K562 (cell line): Measurements from ENCODE around the gene CCDC117. TPM values are rescaled to one million over a fixed set of nuclear protein-coding genes. Genes with fewer than 3 reads are reported as not detected.

Experiments used
- CBX1 ChIP-seq: sonication (generic); IDR thresholded peaks from 2 replicates; pipeline ENCODE4 v1.6.1; 2016; ENCODE audit warnings: antibody characterized with exemption, low read depth, mild to moderate bottlenecking
- CC2D1A ChIP-seq: fragments of 450-650 bp; IDR thresholded peaks from 2 replicates; pipeline ENCODE4 v1.6.1; 2017; ENCODE audit warnings: mild to moderate bottlenecking
- EGR1 ChIP-seq: fragments of 450-650 bp; conservative IDR thresholded peaks from 2 replicates; pipeline ENCODE4 v1.6.1; 2017; ENCODE audit warnings: mild to moderate bottlenecking
- EHMT2 ChIP-seq: fragments of 450-650 bp; IDR thresholded peaks from 2 replicates; pipeline ENCODE4 v1.6.1; 2018; ENCODE audit warnings: antibody characterized with exemption
- FOXA3 ChIP-seq, 2 experiments: fragments of 450-650 bp in 1 of 2; sonication (generic) in 1 of 2; formaldehyde crosslinking; IDR thresholded peaks in 1 of 2; conservative IDR thresholded peaks in 1 of 2; 2 replicates each; pipeline versions ENCODE4 v1.4.0 to v1.8.0; 2020 to 2022; ENCODE audit warnings: mild to moderate bottlenecking in 2 of 2, missing genetic modification reagents in 1 of 2
- KAT2B ChIP-seq: IDR thresholded peaks from one replicate; pipeline ENCODE4 v1.6.1; 2012; ENCODE audit warnings: low read depth, mild to moderate bottlenecking, control low read depth, inconsistent platforms, low read length, moderate library complexity
- MAFK ChIP-seq: IDR thresholded peaks from 2 replicates; pipeline ENCODE4 v1.6.1; 2011; ENCODE audit warnings: low read length, improper control_type of control experiment
- PHB2 ChIP-seq: fragments of 450-650 bp; IDR thresholded peaks from 2 replicates; pipeline ENCODE4 v1.6.1; 2017; ENCODE audit warnings: low read depth
- POLR2AphosphoS5 ChIP-seq: IDR thresholded peaks from 2 replicates; pipeline ENCODE4 v1.6.1; 2011; ENCODE audit warnings: mild to moderate bottlenecking, low read depth, low read length, moderate library complexity; ENCODE audit not compliant: control insufficient read depth, insufficient read depth
- PTTG1 ChIP-seq: fragments of 450-650 bp; IDR thresholded peaks from 2 replicates; pipeline ENCODE4 v1.6.1; 2016; ENCODE audit warnings: low read depth, mild to moderate bottlenecking, missing genetic modification characterization, missing compliant biosample characterization
- TGIF2 ChIP-seq: sonication (generic); formaldehyde crosslinking; IDR thresholded peaks from 2 replicates; pipeline ENCODE4 v1.8.1; 2022; ENCODE audit warnings: mild to moderate bottlenecking, missing genetic modification reagents, moderate library complexity
- ZBTB7A ChIP-seq: IDR thresholded peaks from 2 replicates; pipeline ENCODE4 v1.6.1; 2011; ENCODE audit warnings: low read depth, mild to moderate bottlenecking, low read length, moderate library complexity, borderline replicate concordance; ENCODE audit not compliant: control insufficient read depth
- ZFPM2 ChIP-seq: fragments of 250-450 bp; sonication (Bioruptor Pico); IDR thresholded peaks from 2 replicates; pipeline ENCODE4 v1.5.1; 2022; ENCODE audit warnings: mild to moderate bottlenecking
- ZNF445 ChIP-seq: fragments of 250-450 bp; sonication (Bioruptor Pico); IDR thresholded peaks from 2 replicates; pipeline ENCODE4 v1.4.0; 2020; ENCODE audit warnings: low read depth, mild to moderate bottlenecking, moderate library complexity
- ZNF561 ChIP-seq: fragments of 450-650 bp; formaldehyde crosslinking; conservative IDR thresholded peaks from 2 replicates; pipeline ENCODE4 v1.4.0; 2020; ENCODE audit warnings: mild to moderate bottlenecking, moderate library complexity
- polyA plus RNA-seq, 8 experiments: library from polyadenylated mRNA; depleted of rRNA in 4 of 8; stranded (reverse) in 5 of 8; unstranded in 3 of 8; fragments of >200 nt; fragmentation: Nextera tagmentation in 2 of 8; fragmentation: Illumina TruSeq in 1 of 8; extraction: Ambion mirVana in 2 of 8; extraction: Trizol in 1 of 8; gene quantifications; 2 replicates each; pipeline versions ENCODE4 v1.2.1 to v1.2.3, GENCODE V29; 2011 to 2014; ENCODE audit warnings: inconsistent platforms in 1 of 8, missing spikeins in 1 of 8
- total RNA-seq, 7 experiments: library from RNA; depleted of rRNA in 6 of 7; stranded (reverse); fragments of >200 nt in 6 of 7; fragmentation: Illumina TruSeq in 2 of 7; extraction: Trizol in 2 of 7; gene quantifications; 2 replicates each; pipeline versions ENCODE4 v1.2.1 to v1.2.3, GENCODE V29; 2011 to 2021; ENCODE audit warnings: low replicate concordance in 1 of 7
- TF ChIP-seq, protein P1 (sequence below), 2 experiments: fragments of 450-650 bp in 1 of 2; sonication (generic) in 1 of 2; formaldehyde crosslinking; conservative IDR thresholded peaks; 2 replicates each; pipeline versions ENCODE4 v1.4.0 to v1.8.1; 2020 to 2022; ENCODE audit warnings: mild to moderate bottlenecking in 1 of 2, missing genetic modification reagents in 1 of 2
- TF ChIP-seq, protein P2 (sequence below), 3 experiments: IDR thresholded peaks in 2 of 3; conservative IDR thresholded peaks in 1 of 3; 2 replicates each; pipeline ENCODE4 v1.5.1; 2011 to 2012; ENCODE audit warnings: low read length in 3 of 3, mild to moderate bottlenecking in 3 of 3, control low read depth in 2 of 3, improper control_type of control experiment in 1 of 3, inconsistent platforms in 1 of 3, low read depth in 1 of 3, mixed read lengths in 1 of 3, moderate library complexity in 1 of 3; ENCODE audit not compliant: insufficient read depth in 2 of 3
- TF ChIP-seq, protein P3 (sequence below): fragments of 250-450 bp; sonication (Bioruptor Pico); IDR thresholded peaks from 2 replicates; pipeline ENCODE4 v1.4.0; 2020; ENCODE audit warnings: mild to moderate bottlenecking, moderate library complexity
- TF ChIP-seq, protein P4 (sequence below): fragments of 250-450 bp; sonication (Bioruptor Pico); IDR thresholded peaks from 2 replicates; pipeline ENCODE4 v1.4.0; 2020; ENCODE audit warnings: mild to moderate bottlenecking, moderate library complexity, borderline replicate concordance

The CCDC117 gene
- total and polyA plus RNA-seq, 9 of the 15 experiments (the other 6 are each of a cell fraction or from before 2014, with no cell fraction given): 5.7 to 23.3 (median 15.8) TPM

DNA sequence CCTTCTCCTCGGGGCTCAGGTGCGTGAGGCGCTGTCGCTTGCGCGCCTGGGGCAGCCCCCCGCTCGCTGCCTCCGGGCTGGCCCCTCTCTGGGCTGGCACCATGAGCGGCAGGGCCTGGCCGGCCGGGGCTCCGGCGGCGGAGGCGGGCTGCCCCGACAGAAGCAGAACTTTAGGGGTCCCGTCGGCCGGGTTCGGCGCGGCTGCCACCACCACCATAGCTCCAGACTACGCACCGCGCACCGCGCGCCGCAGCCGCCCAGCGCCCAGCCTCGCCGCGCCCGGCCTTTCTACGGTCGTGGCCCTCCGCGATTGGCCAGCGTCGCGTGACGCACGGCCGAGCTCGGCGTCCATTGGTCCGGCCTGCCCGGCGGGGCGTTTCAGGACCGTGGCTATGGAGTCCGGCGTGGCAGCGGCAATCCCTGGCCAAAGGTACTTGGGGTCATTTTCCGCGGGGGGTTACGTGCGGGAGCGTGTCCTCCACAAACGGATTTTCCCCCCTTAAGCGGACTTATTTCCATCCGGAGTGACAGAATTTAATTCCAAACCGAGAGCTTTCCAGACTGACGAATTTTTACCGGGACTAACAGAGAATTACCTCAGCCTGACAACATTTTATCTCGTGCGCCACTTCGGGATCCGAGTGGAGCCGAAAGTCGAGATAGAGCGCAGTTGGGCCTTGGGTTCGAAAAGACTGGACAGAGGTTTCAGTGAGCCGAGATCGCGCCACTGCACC, 28.0 kb downstream of the CCDC117 start, which contains the start of gene XBP1 (continued):
- TF ChIP-seq PHB2 (no peak), ZBTB7A (peak; percentile 11; the same call in 1 of the 2 replicates), KAT2B (no peak), ZNF561 (CRISPR knock-in tag) (no peak), MAFK (no peak), CBX1 (no peak; the same call in 1 of the 2 replicates), PTTG1 (tag) (no peak), EHMT2 (no peak), POLR2AphosphoS5 (peak; percentile 71), FOXA3 (CRISPR knock-in tag; conservative IDR thresholded peaks at IDR 0.05 in 1 of 2, IDR thresholded peaks at IDR 0.05 in 1 of 2) (no peak), ZFPM2 (CRISPR knock-in tag) (no peak), ZNF445 (CRISPR knock-in tag) (no peak), EGR1 (no peak), CC2D1A (no peak), TGIF2 (CRISPR knock-in tag) (peak; percentile 68; the same call in 1 of the 2 replicates)
- TF ChIP-seq, protein P1, sequence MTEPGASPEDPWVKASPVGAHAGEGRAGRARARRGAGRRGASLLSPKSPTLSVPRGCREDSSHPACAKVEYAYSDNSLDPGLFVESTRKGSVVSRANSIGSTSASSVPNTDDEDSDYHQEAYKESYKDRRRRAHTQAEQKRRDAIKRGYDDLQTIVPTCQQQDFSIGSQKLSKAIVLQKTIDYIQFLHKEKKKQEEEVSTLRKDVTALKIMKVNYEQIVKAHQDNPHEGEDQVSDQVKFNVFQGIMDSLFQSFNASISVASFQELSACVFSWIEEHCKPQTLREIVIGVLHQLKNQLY (CRISPR knock-in tag; conservative IDR thresholded peaks at IDR 0.05): no peak
- TF ChIP-seq, protein P2, sequence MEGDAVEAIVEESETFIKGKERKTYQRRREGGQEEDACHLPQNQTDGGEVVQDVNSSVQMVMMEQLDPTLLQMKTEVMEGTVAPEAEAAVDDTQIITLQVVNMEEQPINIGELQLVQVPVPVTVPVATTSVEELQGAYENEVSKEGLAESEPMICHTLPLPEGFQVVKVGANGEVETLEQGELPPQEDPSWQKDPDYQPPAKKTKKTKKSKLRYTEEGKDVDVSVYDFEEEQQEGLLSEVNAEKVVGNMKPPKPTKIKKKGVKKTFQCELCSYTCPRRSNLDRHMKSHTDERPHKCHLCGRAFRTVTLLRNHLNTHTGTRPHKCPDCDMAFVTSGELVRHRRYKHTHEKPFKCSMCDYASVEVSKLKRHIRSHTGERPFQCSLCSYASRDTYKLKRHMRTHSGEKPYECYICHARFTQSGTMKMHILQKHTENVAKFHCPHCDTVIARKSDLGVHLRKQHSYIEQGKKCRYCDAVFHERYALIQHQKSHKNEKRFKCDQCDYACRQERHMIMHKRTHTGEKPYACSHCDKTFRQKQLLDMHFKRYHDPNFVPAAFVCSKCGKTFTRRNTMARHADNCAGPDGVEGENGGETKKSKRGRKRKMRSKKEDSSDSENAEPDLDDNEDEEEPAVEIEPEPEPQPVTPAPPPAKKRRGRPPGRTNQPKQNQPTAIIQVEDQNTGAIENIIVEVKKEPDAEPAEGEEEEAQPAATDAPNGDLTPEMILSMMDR (IDR thresholded peaks at IDR 0.05 in 2 of 3, conservative IDR thresholded peaks at IDR 0.05 in 1 of 3; ENCODE audit: insufficient read depth in 2 of 3, low read depth in 1 of 3, low read length in 3 of 3): no peak
- TF ChIP-seq, protein P3, sequence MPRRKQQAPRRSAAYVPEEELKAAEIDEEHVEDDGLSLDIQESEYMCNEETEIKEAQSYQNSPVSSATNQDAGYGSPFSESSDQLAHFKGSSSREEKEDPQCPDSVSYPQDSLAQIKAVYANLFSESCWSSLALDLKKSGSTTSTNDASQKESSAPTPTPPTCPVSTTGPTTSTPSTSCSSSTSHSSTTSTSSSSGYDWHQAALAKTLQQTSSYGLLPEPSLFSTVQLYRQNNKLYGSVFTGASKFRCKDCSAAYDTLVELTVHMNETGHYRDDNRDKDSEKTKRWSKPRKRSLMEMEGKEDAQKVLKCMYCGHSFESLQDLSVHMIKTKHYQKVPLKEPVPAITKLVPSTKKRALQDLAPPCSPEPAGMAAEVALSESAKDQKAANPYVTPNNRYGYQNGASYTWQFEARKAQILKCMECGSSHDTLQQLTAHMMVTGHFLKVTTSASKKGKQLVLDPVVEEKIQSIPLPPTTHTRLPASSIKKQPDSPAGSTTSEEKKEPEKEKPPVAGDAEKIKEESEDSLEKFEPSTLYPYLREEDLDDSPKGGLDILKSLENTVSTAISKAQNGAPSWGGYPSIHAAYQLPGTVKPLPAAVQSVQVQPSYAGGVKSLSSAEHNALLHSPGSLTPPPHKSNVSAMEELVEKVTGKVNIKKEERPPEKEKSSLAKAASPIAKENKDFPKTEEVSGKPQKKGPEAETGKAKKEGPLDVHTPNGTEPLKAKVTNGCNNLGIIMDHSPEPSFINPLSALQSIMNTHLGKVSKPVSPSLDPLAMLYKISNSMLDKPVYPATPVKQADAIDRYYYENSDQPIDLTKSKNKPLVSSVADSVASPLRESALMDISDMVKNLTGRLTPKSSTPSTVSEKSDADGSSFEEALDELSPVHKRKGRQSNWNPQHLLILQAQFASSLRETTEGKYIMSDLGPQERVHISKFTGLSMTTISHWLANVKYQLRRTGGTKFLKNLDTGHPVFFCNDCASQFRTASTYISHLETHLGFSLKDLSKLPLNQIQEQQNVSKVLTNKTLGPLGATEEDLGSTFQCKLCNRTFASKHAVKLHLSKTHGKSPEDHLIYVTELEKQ: no peak
- TF ChIP-seq, protein P4, sequence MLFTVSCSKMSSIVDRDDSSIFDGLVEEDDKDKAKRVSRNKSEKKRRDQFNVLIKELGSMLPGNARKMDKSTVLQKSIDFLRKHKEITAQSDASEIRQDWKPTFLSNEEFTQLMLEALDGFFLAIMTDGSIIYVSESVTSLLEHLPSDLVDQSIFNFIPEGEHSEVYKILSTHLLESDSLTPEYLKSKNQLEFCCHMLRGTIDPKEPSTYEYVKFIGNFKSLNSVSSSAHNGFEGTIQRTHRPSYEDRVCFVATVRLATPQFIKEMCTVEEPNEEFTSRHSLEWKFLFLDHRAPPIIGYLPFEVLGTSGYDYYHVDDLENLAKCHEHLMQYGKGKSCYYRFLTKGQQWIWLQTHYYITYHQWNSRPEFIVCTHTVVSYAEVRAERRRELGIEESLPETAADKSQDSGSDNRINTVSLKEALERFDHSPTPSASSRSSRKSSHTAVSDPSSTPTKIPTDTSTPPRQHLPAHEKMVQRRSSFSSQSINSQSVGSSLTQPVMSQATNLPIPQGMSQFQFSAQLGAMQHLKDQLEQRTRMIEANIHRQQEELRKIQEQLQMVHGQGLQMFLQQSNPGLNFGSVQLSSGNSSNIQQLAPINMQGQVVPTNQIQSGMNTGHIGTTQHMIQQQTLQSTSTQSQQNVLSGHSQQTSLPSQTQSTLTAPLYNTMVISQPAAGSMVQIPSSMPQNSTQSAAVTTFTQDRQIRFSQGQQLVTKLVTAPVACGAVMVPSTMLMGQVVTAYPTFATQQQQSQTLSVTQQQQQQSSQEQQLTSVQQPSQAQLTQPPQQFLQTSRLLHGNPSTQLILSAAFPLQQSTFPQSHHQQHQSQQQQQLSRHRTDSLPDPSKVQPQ (CRISPR knock-in tag): no peak
